RPMI8226 (cell line): ENCODE data around the gene SMIM36.
"Not testable (repeated sequence)": the region's sequence is repeated elsewhere in the genome, so short reads cannot be mapped to it uniquely, and the experiment has no call there.

ENCODE experiments used
- DNase-seq: peaks from one replicate; pipeline ENCODE4 v3.0.0-alpha.2; 2015

SMIM36 gene

GRCh38 chr17:55410722-55411462, 100.4 kb downstream of the SMIM36 start:
- no peak for DNase-seq

- DNase-seq, result no peak
Observed at GRCh38 chr17:55409030-55409800, 102.0 kb downstream of the SMIM36 start.

- DNase-seq, result no peak
Observed at GRCh38 chr17:55407641-55408566, 103.3 kb downstream of the SMIM36 start.

GRCh38 chr17:55405600-55405999, 105.7 kb downstream of the SMIM36 start:
- no peak for DNase-seq

GRCh38 chr17:55404197-55404596, 107.1 kb downstream of the SMIM36 start:
- not testable (repeated sequence) for DNase-seq

- DNase-seq, result no peak
Observed at GRCh38 chr17:55402374-55402773, 108.9 kb downstream of the SMIM36 start.
